Astrocyte of the cerebellum (primary cell): ENCODE measurements around the gene RNF112.
"Not testable (repeated sequence)": the region's sequence is repeated elsewhere in the genome, so short reads cannot be mapped to it uniquely, and the experiment has no call there.

ENCODE experiments used
- DNase-seq: peaks from one replicate; pipeline ENCODE4 v3.0.0-alpha.2; 2011; ENCODE audit warnings: low read depth
- H3K4me3 ChIP-seq: 2 replicates; pipeline ENCODE4 v1.5.1; 2011; ENCODE audit warnings: mild to moderate bottlenecking, low read depth, low read length, moderate library complexity
- CTCF ChIP-seq: IDR thresholded peaks from 2 replicates; pipeline ENCODE4 v1.5.1; 2012; ENCODE audit warnings: low read length, low read depth, moderate library complexity, mild to moderate bottlenecking; ENCODE audit errors: missing control alignments
- in situ Hi-C: cut with HindIII; loops from 2 replicates; pipeline ENCODE4 v1.10.0; 2017; ENCODE audit warnings: low sequenced_read_pairs

Gene RNF112

GRCh38 chr17:19433255-19433654, 22.2 kb downstream of the RNF112 start:
- in situ Hi-C loops: loop anchor here (5.0 kb wide), 1 partner anchor 71 kb away; the partner anchor contains the start of gene B9D1
- no peak for DNase-seq
- no peak overlapping the region for H3K4me3 ChIP-seq
- TF ChIP-seq CTCF: no peak

GRCh38 chr17:19433727-19434340, 22.8 kb downstream of the RNF112 start:
- no peak overlapping the region for H3K4me3 ChIP-seq
- in situ Hi-C loops: loop anchor here (5.0 kb wide), 1 partner anchor 72 kb away; the partner anchor contains the start of gene B9D1
- TF ChIP-seq CTCF: no peak
- no peak for DNase-seq

GRCh38 chr17:19440421-19440820, 29.4 kb downstream of the RNF112 start:
- no peak for DNase-seq
- TF ChIP-seq CTCF: no peak
- in situ Hi-C loops: no loop called here

GRCh38 chr17:19441288-19441687, 30.3 kb downstream of the RNF112 start:
- in situ Hi-C loops, H3K4me3 ChIP-seq, DNase-seq: not testable (repeated sequence)

More at GRCh38 chr17:19440421-19440820, 29.4 kb downstream of the RNF112 start:
- no peak overlapping the region for H3K4me3 ChIP-seq

- TF ChIP-seq CTCF: no peak
- in situ Hi-C loops: no loop called here
- no peak for DNase-seq
- no peak overlapping the region for H3K4me3 ChIP-seq
Observed at GRCh38 chr17:19442731-19443130, 31.7 kb downstream of the RNF112 start.

- in situ Hi-C loops: no loop called here
- no peak for TF ChIP-seq CTCF
- no peak for DNase-seq
- H3K4me3 ChIP-seq: no peak overlapping the region
Observed at GRCh38 chr17:19443148-19443547, 32.1 kb downstream of the RNF112 start.

- TF ChIP-seq CTCF: no peak
- no peak overlapping the region for H3K4me3 ChIP-seq
- in situ Hi-C loops: no loop called here
- DNase-seq: no peak
Observed at GRCh38 chr17:19445105-19445504, 34.1 kb downstream of the RNF112 start.

GRCh38 chr17:19446577-19446976, 35.5 kb downstream of the RNF112 start:
- H3K4me3 ChIP-seq, in situ Hi-C loops, DNase-seq: not testable (repeated sequence)
